HepG2 (cell line): ENCODE data around the gene COL4A6. TPM values are rescaled to one million over a fixed set of nuclear protein-coding genes. Genes with fewer than 3 reads are reported as not detected.

Experiments used
- ATAC-seq: fragments of 200-7000 bp; cut with Tn5 transposase; 3 replicates; pipeline ENCODE4 v1.9.1; 2020; ENCODE audit warnings: mild to moderate bottlenecking, moderate library complexity
- BruUV-seq: library from RNA; stranded (reverse); fragments of 400-500 nt; replicated peaks from 2 replicates; lab custom pipeline; 2021; lab: Mats Ljungman, UMichigan
- CTCF ChIA-PET: fragments of 300-600 bp; formaldehyde crosslinking; extraction: SDS; loops from one replicate; lab custom pipeline; 2021; ENCODE audit warnings: low total read pairs, inconsistent platforms, low intra/inter-chr PET ratio; lab: Yijun Ruan, JAX
- POLR2A ChIA-PET: fragments of 350-600 bp; sonication (Branson Sonifier 250); formaldehyde crosslinking; loops from one replicate; lab custom pipeline; 2020; ENCODE audit warnings: antibody characterized with exemption, inconsistent platforms; lab: Yijun Ruan, JAX
- DNase-seq: peaks from one replicate; pipeline ENCODE4 v3.0.0-alpha.2; 2015; ENCODE audit warnings: low spot score
- FAIRE-seq: peaks from 3 replicates; lab custom pipeline; 2011; peaks lifted over from hg19 to GRCh38; lab: Jason Lieb, UNC
- H2AFZ ChIP-seq: one replicate; pipeline ENCODE4 v1.6.1; 2011; ENCODE audit warnings: low read length, inconsistent platforms
- H3K27ac ChIP-seq: fragments of 300-600 bp; 3 replicates; pipeline ENCODE4 v1.8.0; 2011; ENCODE audit warnings: mixed run types, mild to moderate bottlenecking, mixed read lengths, low read length, inconsistent platforms; ENCODE audit not compliant: insufficient read depth; ENCODE audit errors: extremely low read length
- H3K27me3 ChIP-seq, 2 experiments: fragments of 200-600 bp in 1 of 2; 2 replicates in 1 of 2; 3 replicates in 1 of 2; pipeline versions ENCODE4 v1.6.0 to v1.8.0; 2011; ENCODE audit warnings: low read length in 2 of 2, mild to moderate bottlenecking in 2 of 2, moderate library complexity in 2 of 2, inconsistent platforms in 1 of 2; ENCODE audit not compliant: insufficient read depth in 2 of 2, control insufficient read depth in 1 of 2
- H3K36me3 ChIP-seq, 2 experiments: fragments of 200-600 bp in 1 of 2; replicated peaks in 1 of 2; 2 replicates in 1 of 2; 3 replicates in 1 of 2; pipeline versions ENCODE4 v1.5.1 to v1.8.0; 2011; ENCODE audit warnings: low read length in 2 of 2, inconsistent platforms in 1 of 2; ENCODE audit not compliant: insufficient read depth in 2 of 2, control insufficient read depth in 1 of 2
- H3K4me1 ChIP-seq: 2 replicates; pipeline ENCODE4 v1.5.1; 2012; ENCODE audit warnings: low read length, inconsistent platforms; ENCODE audit not compliant: insufficient read depth
- H3K4me2 ChIP-seq: 2 replicates; pipeline ENCODE4 v1.6.0; 2011; ENCODE audit warnings: low read depth, low read length, inconsistent platforms
- H3K4me3 ChIP-seq, 3 experiments: fragments of 200-600 bp in 1 of 3; sonication (generic), shearing (Covaris generic) in 1 of 3; replicated peaks in 1 of 3; 2 replicates each; pipeline ENCODE4 v1.5.1; 2011 to 2016; ENCODE audit warnings: low read length in 3 of 3, inconsistent platforms in 2 of 3, low read depth in 2 of 3, mild to moderate bottlenecking in 2 of 3, control low read depth in 1 of 3, mixed read lengths in 1 of 3; ENCODE audit not compliant: insufficient read depth in 1 of 3
- H3K79me2 ChIP-seq: one replicate; pipeline ENCODE4 v1.6.1; 2011; ENCODE audit warnings: low read length, inconsistent platforms; ENCODE audit not compliant: insufficient read depth
- H3K9ac ChIP-seq: 2 replicates; pipeline ENCODE4 v1.6.0; 2011; ENCODE audit warnings: mild to moderate bottlenecking, low read depth, low read length, inconsistent platforms; ENCODE audit not compliant: insufficient read depth
- H3K9me3 ChIP-seq: 2 replicates; pipeline ENCODE4 v1.5.1; 2012; ENCODE audit warnings: mild to moderate bottlenecking, low read length
- H4K20me1 ChIP-seq: 2 replicates; pipeline ENCODE4 v1.6.0; 2011; ENCODE audit warnings: inconsistent platforms, mild to moderate bottlenecking, low read length, moderate library complexity; ENCODE audit not compliant: insufficient read depth
- CHD2 ChIP-seq: IDR thresholded peaks from 2 replicates; pipeline ENCODE4 v1.6.1; 2011; ENCODE audit warnings: low read depth, low read length, improper control_type of control experiment
- GATAD2A ChIP-seq: IDR thresholded peaks from 2 replicates; pipeline ENCODE4 v1.6.1; 2016
- KMT2A ChIP-seq: sonication (generic); formaldehyde crosslinking; IDR thresholded peaks from 2 replicates; pipeline ENCODE4 v1.4.0; 2020; ENCODE audit warnings: missing genetic modification reagents
- MAZ ChIP-seq, 2 experiments: sonication (generic) in 1 of 2; formaldehyde crosslinking in 1 of 2; IDR thresholded peaks; 2 replicates each; pipeline versions ENCODE4 v1.5.0 to v1.6.1; 2012 to 2020; ENCODE audit warnings: low read depth in 2 of 2, mild to moderate bottlenecking in 2 of 2, borderline replicate concordance in 1 of 2, improper control_type of control experiment in 1 of 2, low read length in 1 of 2, missing genetic modification reagents in 1 of 2, moderate library complexity in 1 of 2
- NAIF1 ChIP-seq: sonication (generic); formaldehyde crosslinking; IDR thresholded peaks from 2 replicates; pipeline ENCODE4 v1.5.0; 2020; ENCODE audit warnings: mild to moderate bottlenecking, missing genetic modification reagents, borderline replicate concordance
- POLR2AphosphoS5 ChIP-seq: IDR thresholded peaks from 2 replicates; pipeline ENCODE4 v1.6.1; 2012; ENCODE audit warnings: low read depth, low read length
- POLR2G ChIP-seq: fragments of 200-400 bp; formaldehyde crosslinking; IDR thresholded peaks from 2 replicates; pipeline ENCODE4 v1.6.1; 2018; ENCODE audit warnings: mild to moderate bottlenecking, low read depth, low read length, moderate library complexity
- SOX6 ChIP-seq, 2 experiments: fragments of 450-650 bp in 1 of 2; sonication (generic) in 1 of 2; formaldehyde crosslinking in 1 of 2; IDR thresholded peaks; 2 replicates each; pipeline versions ENCODE4 v1.4.0 to v1.6.1; 2017 to 2020; ENCODE audit warnings: antibody characterized with exemption in 1 of 2, mild to moderate bottlenecking in 1 of 2, missing genetic modification reagents in 1 of 2
- TBX2 ChIP-seq: sonication (generic); formaldehyde crosslinking; IDR thresholded peaks from 2 replicates; pipeline ENCODE4 v1.5.0; 2020; ENCODE audit warnings: missing genetic modification reagents, mild to moderate bottlenecking, borderline replicate concordance
- ZNF10 ChIP-seq: sonication (generic); formaldehyde crosslinking; IDR thresholded peaks from 2 replicates; pipeline ENCODE4 v1.4.0; 2020; ENCODE audit warnings: mild to moderate bottlenecking, low read depth, missing genetic modification reagents, borderline replicate concordance
- ZNF543 ChIP-seq: sonication (generic); formaldehyde crosslinking; IDR thresholded peaks from 2 replicates; pipeline ENCODE4 v1.4.0; 2020; ENCODE audit warnings: mild to moderate bottlenecking, missing genetic modification reagents
- WGBS: methylation state at CpG from one replicate; pipeline ENCODE4 v1.1.6; 2017; ENCODE audit warnings: low lambda C conversion rate; 5-methylcytosine and 5-hydroxymethylcytosine counted together
- in situ Hi-C: cut with HindIII; loops from 2 replicates; pipeline ENCODE4 v1.10.0; 2017; ENCODE audit warnings: low pct_unique_long_range_greater_than_20kb; ENCODE audit not compliant: extremely low pct_ligation_motif_present
- intact Hi-C: fragments of 100-400 bp; cut with micrococcal nuclease; formaldehyde crosslinking; loops from one replicate; pipeline ENCODE4 v1.10.0; 2022; ENCODE audit not compliant: unreplicated experiment
- polyA plus RNA-seq, 8 experiments: library from polyadenylated mRNA; depleted of rRNA in 3 of 8; stranded (reverse) in 7 of 8; unstranded in 1 of 8; fragments of >200 nt; fragmentation: Illumina TruSeq in 4 of 8; extraction: Trizol in 4 of 8; gene quantifications; 2 replicates each; pipeline versions ENCODE4 v1.2.1 to v1.2.3, GENCODE V29; 2011 to 2016; ENCODE audit warnings: low read depth in 4 of 8, missing spikeins in 1 of 8, mixed read lengths in 1 of 8; ENCODE audit not compliant: insufficient read depth in 1 of 8
- total RNA-seq, 5 experiments: library from RNA; depleted of rRNA; stranded (reverse); fragments of >200 nt; fragmentation: Illumina TruSeq; extraction: Trizol; gene quantifications; 2 replicates each; pipeline ENCODE4 v1.2.3, GENCODE V29; 2016; ENCODE audit warnings: low read depth in 1 of 5
- TF ChIP-seq, protein P1 (sequence below): IDR thresholded peaks from 2 replicates; pipeline ENCODE4 v1.6.1; 2016

The COL4A6 gene
- total and polyA plus RNA-seq, 2 of the 13 experiments (the other 11 are each of a cell fraction or from before 2014, with no cell fraction given), result 4.5 to 8.2 TPM

DNA sequence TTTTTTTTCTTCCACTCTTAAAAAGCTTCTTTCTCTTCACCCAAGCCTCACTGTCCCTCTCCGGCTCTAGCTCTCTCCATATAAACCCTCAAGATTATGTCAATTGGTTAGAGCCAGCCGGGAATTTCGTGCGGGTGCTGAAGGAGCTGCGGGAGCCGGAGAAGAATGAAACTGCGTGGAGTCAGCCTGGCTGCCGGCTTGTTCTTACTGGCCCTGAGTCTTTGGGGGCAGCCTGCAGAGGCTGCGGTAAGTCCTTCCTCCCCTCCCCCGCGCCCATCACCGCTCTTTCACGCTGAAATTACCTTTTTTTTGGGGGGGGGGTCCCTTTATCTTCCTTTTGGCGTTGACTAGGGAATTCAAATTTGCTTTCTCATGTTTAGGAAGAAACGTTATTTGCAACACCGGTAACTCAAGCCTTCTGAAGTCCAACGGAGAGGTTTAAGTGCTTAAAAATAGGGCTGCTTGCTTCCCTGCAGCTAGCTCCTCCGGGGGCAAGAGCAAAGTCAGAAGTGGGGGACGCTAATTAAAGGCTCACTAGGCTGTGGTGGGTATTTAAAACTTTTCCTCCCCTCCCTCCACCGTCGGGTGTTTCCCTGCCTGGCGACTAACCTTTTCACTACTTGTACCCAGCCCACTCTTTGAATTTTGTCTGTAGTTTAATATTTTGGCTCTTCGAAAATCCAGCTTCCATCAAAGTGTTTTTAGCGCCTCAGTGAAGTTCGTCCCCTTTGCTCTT lies 1.9 kb upstream of the COL4A6 start:
- FAIRE-seq, result no peak
- intact Hi-C loops, result loop anchor here (5.0 to 10.0 kb wide), 4 partner anchors 77 to 195 kb away; no protein-coding TSS in a partner anchor
- Histone ChIP-seq H3K4me2 (peak overlapping the region; percentile 92), H3K27me3 (no peaks in the 10 kb centered on the region; a peak in 1 of 5 replicates), H3K9ac (peak overlapping the region; percentile 75), H2AFZ (peak overlapping the region; percentile 83), H3K4me1 (peaks cover 17% of the 10 kb centered on the region; the same call in 1 of the 2 replicates), H3K4me3 (peak overlapping the region; percentile 69 to 77 (median 72)), H4K20me1 (no peaks in the 10 kb centered on the region), H3K79me2 (peaks cover 19% of the 10 kb centered on the region), H3K9me3 (no peaks in the 10 kb centered on the region), H3K36me3 (no peaks in the 10 kb centered on the region), H3K27ac (peak overlapping the region; percentile 69)
- TSS peak; percentile 74 for BruUV-seq
- no peak for DNase-seq
- POLR2A ChIA-PET, result interaction anchor here (1.0 to 1.2 kb wide), 2 partner anchors 76 to 141 kb away, joined by 3 to 4 read pairs; no protein-coding TSS in a partner anchor
- in situ Hi-C loops, result no loop called here
- TF ChIP-seq TBX2 (CRISPR knock-in tag) (no peak), POLR2G (0 out of 2 replicates have a peak, but pooled peaks have one; percentile 27)
- CTCF ChIA-PET, result no interaction called here
- peak; percentile 54 for ATAC-seq
- under 1% methylated on average over 20 of the region's 25 CpGs for WGBS

DNA sequence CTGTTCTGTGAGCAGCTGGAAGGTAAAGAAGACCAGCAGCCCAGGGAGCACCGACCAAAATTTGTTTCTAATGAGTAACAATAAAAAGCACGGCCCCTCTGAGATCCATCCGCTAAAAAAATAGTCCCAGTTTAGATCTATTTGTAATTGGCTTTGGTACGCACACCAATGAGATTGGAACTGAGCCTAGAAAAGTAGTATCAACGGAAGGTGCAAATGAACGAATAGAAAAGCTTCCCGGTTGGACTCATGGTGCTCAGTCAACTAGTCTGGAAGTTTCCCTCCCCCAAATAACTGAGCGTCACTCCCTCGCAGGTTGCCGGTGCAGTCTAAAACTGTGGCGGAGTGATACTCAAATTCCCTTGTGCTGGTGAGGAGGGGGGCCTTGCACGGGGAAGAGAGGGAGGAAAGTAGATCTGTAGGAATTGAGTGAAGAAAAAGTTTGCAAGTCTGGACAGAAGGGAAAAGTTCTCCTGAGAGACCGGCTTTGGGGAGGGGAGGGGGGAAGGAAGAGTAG lies 1.3 kb upstream of the COL4A6 start, which contains the start of gene COL4A5:
COL4A5 (plus strand) TSS at position 413 of the 517 bp plus-strand sequence. CDS start 288 bp downstream, outside the sequence.
- FAIRE-seq (no peak), ATAC-seq (peak; percentile 80), DNase-seq (peak; percentile 84)
- no TSS peak for BruUV-seq
- Histone ChIP-seq H4K20me1 (no peaks in the 10 kb centered on the region), H3K27me3 (no peaks in the 10 kb centered on the region; a peak in 1 of 5 replicates), H3K4me1 (peaks cover 17% of the 10 kb centered on the region; the same call in 1 of the 2 replicates), H3K27ac (peak within 1 kb of the TSS; percentile 69), H3K4me2 (peak within 1 kb of the TSS; percentile 92), H2AFZ (peak within 1 kb of the TSS; percentile 83), H3K79me2 (peaks cover 19% of the 10 kb centered on the region), H3K36me3 (no peaks in the 10 kb centered on the region), H3K9me3 (no peaks in the 10 kb centered on the region), H3K9ac (peak within 1 kb of the TSS; percentile 75), H3K4me3 (peak within 1 kb of the TSS; percentile 69 to 77 (median 72))
- ChIA-PET POLR2A (interaction anchor here (1.0 to 1.2 kb wide), 2 partner anchors 77 to 140 kb away, joined by 3 to 4 read pairs; no protein-coding TSS in a partner anchor), CTCF (no interaction called here)
- in situ Hi-C loops, result no loop called here
- intact Hi-C loops, result loop anchor here (5.0 to 10.0 kb wide), 4 partner anchors 78 to 195 kb away; no protein-coding TSS in a partner anchor
- WGBS, result 2% methylated on average over 11 of the region's 13 CpGs
- TF ChIP-seq NAIF1 (CRISPR knock-in tag) (no peak), GATAD2A (CRISPR knock-in tag) (peak; percentile 17; the same call in 1 of the 2 replicates), ZNF543 (no peak), KMT2A (CRISPR knock-in tag) (0 out of 2 replicates have a peak, but pooled peaks have one; percentile 27), MAZ (IDR thresholded peaks at IDR 0.05; ENCODE audit: borderline replicate concordance, low read depth, low read length) (no peak), MAZ (CRISPR knock-in tag; IDR thresholded peaks at IDR 0.05; ENCODE audit: low read depth) (0 out of 2 replicates have a peak, but pooled peaks have one; percentile 20), SOX6 (IDR thresholded peaks at IDR 0.05) (no peak), SOX6 (CRISPR knock-in tag; IDR thresholded peaks at IDR 0.05) (peak; percentile 24; the same call in 1 of the 2 replicates), ZNF10 (CRISPR knock-in tag) (no peak), CHD2 (peak; percentile 54; the same call in 1 of the 2 replicates), POLR2AphosphoS5 (peak; percentile 21; the same call in 1 of the 2 replicates)
- TF ChIP-seq, protein P1, sequence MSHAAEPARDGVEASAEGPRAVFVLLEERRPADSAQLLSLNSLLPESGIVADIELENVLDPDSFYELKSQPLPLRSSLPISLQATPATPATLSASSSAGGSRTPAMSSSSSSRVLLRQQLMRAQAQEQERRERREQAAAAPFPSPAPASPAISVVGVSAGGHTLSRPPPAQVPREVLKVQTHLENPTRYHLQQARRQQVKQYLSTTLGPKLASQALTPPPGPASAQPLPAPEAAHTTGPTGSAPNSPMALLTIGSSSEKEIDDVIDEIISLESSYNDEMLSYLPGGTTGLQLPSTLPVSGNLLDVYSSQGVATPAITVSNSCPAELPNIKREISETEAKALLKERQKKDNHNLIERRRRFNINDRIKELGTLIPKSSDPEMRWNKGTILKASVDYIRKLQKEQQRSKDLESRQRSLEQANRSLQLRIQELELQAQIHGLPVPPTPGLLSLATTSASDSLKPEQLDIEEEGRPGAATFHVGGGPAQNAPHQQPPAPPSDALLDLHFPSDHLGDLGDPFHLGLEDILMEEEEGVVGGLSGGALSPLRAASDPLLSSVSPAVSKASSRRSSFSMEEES (CRISPR knock-in tag), result no peak
